HG03025 (cell line): Measurements from ENCODE around the gene MEFV.
A peak's percentile ranks its signal among the peaks of the same experiment; 100 is the strongest.

Source experiments
- ATAC-seq: cut with Tn5 transposase; IDR thresholded peaks from one replicate; pipeline ENCODE4 v1.9.1; 2021; ENCODE audit warnings: mild to moderate bottlenecking, moderate library complexity; ENCODE audit not compliant: unreplicated experiment, low FRiP score

The MEFV gene

DNA sequence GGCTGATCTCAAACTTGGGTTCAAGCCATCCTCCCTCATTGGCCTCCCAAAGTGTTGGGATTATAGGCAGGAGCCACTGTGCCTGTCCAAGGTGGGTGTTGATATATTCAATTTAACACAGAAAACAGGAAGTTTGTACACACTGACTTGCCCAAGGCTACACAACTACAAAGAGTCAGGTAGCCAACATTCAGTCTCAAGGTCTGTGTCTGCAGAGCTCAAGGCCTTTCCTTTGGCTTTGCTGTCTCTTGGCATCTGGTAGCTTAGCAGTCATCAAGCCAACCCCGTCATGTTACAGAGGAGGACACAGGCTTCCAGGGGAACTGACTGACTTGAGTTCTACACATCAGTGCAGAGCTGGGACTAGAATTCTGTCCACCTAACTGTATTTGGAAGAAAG lies 11.9 kb upstream of the MEFV start:
- ATAC-seq: no peak

DNA sequence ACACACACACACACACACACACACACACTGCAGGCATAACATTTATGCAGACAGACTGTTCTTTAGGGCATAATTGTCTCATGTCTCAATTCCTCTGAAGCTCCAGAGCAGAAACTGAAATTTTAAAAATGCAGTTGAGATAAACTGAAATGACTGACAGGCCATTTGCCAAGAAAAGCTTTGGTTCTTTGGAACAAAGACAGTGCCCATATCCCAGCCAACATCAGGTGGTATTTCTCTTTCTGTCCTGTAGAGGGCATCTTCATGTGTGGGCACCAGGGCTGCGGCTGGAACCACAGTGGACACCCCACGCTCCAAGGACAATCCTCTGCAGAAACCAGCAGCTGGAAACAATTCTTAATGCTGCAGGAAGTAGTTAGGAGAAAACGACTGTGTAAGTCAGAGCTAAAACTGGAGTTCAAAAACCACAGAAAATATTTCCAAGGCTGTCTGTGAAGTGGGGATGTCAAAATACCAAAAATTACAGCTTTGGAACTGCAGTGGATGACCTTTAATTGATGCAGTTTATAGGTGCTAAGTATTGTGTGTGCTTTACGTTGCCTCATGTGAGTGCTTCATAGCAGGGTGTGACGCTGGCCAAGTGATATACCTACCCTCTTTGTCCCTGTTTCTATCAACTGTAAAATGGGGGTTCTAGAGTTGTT lies 10.6 kb upstream of the MEFV start:
- no peak for ATAC-seq

DNA sequence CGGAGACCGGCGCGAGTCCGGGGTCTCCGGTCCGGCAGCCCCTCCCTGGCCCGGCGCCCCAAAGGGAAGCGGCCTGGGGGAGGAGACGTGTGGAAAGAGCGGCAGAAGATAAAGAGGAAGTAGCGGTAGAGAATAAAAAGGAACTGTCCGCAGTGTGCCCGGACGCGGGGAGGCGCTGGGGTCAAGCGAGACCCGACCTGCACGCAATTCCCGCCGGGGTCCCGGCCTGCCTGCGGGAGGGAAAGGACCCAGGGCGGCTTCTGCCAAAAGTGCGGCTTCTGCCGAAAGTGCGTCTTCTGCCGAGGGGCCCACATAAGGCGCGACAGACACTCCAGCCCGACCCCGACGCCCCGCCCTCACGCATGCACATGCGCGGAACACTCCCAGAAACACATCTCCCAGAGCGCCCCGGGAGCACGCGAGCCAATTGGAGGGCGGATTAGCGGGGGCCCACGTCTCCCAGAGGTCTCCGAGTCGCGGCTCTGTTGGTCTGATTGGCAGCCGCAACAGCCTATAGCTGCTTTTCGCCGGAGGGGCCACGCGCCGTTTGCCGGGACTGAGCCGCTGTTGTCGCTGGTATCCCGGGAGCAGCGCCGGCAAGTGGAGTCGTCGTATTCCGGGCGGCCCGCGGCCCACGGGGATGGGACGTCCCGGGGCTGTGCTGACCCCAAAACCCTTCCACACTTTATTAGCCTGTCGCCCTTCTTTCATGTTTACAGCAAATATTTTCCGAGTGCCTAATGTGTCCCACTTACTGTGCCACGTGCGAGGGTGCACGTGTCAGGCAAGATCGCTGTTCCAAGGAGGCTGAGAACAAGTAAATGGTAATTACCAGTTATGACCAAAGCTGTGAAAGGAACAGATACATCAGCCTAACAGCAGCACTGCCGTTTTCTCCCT lies 8.0 kb upstream of the MEFV start:
- ATAC-seq: peak; percentile 65

DNA sequence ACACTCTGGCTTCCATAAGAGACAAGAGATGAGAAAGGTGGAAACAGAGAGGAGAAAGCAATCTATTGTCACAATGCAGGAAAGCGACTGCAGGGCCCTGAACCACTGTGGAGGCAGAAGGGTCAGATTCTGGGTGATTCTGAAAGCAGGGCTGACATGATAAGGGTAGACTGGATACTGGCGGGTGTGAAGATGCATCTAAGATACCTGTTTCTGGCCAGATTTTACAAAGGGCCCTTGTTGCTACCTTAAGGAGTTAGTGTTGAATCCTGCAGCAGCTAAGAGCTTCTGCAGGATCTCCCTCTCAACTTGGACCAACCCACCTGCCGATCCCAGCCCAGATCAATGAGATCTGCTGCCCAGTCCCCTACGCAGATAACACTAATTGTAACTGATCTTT lies 6.1 kb upstream of the MEFV start:
- no peak for ATAC-seq

DNA sequence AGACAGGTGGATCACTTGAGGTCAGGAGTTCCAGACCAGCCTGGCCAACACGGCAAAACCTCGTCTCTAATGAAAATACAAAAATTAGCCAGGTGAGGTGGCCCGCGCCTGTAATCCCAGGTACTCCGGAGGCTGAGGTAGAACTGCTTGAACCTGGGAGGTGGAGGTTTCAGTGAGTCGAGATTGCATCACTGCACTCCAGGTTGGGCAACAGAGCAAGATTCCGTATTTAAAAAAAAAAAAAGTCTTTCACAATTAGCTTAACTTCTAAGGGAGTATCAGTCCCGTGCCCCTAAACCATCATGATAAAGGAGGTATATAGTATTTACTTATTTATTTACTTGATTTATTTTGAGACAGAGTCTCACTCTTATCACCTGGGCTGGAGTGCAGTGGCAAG lies 3.4 kb upstream of the MEFV start:
- ATAC-seq: no peak

DNA sequence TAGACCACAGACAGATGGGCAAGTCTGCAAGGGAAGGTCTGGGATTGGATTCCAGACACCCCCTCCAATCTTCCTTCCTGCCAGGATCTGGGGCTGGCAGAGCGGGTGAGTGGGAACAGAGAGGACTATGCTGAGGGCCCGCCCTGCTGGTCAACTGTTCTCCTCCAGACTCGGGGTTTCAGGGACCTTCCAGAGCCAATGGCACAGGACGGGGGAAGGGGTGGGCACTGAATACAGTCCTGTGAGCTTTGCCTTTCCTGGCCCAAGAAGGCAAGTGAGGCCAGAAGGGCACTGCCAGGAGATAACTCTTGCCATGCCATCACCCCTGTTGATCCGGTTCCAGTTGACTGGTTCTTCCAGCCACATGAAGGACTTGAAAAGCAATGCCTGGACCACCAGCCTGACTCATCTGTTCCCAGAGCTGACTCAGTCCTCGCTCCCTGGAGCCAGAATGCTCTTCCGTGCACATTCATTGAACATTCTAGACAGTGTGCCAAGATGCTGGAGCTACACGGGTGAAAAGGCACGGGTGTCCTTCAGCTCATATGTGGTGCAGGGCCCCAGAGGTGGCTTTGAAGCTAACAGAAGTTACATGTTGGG lies 533 bp upstream of the MEFV start:
- no peak for ATAC-seq

DNA sequence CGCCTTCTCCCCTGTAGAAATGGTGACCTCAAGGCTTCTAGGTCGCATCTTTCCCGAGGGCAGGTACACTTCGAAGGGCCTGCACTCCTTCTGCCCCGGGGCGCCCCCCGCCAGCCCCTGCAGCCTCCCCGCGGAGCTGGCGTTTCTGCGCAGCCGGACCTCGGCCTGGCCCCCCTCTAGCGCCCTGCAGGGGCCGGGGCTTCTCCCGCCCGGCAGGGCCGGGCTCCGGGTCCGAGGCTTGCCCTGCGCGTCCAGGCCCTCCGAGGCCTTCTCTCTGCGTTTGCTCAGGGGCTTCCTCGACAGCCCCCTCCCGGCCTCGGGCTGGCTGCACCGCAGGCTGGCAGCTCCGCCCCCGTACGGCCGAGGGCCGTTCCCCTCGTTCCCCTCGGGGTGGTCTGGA lies 2.1 kb downstream of the MEFV start:
- ATAC-seq: no peak

DNA sequence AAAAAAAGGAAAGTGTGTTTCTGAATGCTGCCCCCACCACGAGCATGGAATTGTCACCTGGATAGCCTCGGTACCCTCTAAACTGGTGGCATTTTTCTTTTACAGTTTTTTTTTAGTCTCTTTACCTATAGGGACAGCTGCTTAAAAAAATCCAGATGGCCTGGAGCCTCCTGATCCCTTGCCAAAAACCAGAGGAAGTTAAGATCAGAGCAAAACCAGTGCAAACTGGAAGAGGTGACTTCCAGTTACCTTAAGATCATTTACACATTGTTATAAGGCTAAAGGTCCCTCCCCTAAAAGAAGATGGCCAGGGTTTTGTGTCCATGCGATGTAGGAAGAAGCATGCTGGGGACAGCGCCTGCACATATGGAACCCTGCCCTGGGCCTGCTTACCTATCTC lies 3.5 kb downstream of the MEFV start:
- no peak for ATAC-seq

DNA sequence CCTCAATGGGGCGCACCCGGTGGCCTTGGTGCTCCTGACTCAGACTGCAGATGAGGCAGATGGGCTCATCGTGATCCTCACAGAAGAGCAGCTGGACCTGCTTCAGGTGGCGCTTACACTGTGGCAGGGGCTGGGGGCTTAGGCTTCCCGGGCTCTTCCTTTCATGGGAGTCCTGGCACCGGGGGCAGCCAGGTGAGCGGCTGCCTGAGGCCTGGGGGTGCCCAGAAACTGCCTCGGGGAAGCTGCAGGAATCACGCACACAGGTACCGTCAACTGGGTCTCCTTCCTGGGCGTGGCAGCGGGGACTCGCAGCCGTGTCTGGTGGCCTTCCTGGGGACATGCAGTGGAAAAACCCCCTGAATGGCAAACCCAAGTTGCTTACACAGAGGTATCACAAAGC lies 7.0 kb downstream of the MEFV start:
- ATAC-seq: no peak

DNA sequence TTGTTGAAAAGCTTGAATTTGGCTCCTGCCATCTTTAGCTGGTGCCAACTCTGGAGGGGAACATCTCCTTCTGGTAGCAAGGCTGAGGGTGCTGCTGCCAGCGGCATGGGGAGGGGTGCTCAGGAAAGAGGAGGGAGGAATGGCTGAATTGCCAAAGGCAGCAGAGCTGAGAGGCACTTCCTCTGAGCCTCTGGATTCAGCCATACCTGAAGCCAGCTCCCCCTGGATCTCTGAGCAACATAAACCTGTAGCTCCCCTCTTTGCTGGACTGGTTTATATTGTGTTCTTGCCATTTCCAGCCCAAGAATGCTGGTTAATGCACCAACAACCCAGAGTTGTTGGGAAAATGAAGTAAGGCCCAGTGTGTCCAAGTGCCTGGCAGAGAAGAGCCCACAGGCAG lies 7.4 kb downstream of the MEFV start:
- ATAC-seq: no peak

DNA sequence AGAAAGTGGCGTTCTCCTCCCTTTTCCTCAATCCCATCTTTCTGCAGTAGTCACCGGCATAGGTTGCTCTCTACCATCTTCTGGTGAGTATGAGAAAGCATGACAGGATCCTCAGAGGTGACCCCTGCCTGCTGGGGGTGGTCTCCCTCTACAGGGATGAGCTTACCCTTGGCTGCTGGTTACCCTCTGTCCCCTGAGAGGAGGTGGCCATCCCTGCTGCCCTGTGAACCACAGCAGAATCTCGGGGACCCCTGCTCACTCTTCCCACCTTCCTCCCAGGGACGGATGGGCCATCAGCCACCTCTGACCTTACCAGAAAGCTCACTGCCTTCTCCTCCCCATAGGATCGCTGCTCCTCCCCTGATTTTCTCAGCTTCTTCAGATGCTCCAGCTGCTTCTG lies 7.8 kb downstream of the MEFV start:
- no peak for ATAC-seq

DNA sequence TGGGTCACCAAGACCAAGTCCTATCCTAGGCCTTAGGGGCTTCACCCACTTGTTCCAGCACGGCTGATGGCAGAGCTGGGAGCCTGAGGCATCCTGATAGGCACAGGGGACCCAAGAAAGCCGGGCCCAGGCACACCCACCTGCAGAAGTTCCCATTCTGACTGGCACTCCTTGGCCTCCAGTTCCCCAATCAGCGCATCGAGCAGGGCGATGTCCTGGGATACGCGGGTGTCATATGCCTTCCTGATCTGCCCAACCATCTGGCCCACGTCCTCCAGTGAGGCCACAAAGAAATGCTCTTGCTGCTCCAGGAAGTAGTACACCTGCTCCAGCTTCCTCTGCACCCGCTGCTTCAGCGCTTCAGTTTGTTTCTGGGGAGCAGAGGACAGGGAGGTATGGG lies 9.6 kb downstream of the MEFV start:
- no peak for ATAC-seq

DNA sequence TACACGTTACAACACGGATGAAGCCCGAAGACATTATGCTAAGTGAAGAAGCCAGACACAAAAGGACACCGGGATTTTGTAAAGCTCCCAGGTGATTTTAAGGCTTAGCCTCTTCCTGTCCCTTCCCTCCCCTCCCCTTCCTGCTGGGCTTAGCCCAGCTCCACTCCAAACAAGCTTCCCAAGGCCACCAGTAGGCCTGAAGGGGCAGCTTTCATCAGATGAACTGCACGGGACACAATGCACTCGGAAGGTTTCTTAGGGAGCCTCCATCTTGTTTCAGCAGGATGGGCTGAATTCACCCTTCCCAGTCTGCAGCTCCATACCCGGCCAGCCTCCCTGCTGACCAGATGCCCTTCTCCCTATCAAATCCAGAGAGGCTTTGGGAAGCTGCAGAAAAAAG lies 10.4 kb downstream of the MEFV start:
- ATAC-seq: no peak

DNA sequence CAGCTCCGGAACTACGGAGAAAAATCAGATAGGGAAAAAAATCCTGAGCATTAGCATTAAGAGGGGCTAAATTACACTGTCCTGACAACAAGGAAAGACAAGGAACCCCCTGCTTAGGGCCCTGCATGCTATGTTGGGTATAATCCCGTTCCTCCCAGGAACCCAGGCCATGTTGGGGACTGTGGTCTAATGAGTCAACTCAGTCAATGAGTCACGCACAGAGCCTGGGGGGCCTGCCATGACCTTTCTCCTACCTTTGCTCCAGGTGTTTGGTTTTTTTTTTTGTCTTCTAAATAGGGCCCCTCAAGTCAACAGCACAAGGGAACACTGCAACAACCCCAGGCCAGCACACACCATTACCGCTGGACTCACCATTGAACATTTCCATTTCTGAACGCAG lies 12.6 kb downstream of the MEFV start:
- no peak for ATAC-seq

DNA sequence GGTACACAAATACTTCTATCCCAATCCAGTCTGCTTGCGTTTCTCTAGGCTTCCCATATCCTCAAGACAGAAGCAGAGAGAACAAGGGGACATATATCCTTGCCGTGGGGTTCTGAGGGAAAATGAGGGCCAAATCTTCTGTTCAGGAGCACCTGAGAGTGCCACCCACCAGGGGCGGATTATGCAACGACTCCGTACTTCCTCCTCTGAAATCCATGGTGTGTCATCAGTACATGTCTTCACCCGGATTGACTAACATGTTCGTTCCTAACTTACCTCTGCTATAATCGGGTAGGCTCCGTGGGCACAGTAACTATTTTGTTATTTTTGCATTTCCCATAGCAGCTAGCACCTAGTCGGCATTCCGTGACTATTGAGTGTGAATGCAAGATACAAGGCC lies 13.7 kb downstream of the MEFV start:
- no peak for ATAC-seq

DNA sequence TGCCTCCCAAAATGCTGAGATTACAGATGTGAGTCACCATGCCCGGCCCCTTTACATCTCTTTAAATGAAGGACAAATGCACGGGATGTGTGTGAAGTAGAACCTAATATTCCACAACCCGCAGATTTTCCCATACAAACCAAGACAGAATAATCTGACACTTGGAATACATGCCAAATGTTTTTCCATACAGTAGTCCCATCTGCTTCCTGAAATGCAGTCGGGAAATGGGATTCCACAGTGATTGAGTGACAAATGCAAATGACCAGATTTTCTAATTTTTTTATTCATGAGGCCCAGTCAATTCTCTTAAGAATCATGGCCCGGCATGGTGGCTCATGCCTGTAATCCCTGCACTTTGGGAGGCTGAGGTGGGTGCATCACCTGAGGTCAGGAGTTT lies 14.7 kb downstream of the MEFV start:
- no peak for ATAC-seq

DNA sequence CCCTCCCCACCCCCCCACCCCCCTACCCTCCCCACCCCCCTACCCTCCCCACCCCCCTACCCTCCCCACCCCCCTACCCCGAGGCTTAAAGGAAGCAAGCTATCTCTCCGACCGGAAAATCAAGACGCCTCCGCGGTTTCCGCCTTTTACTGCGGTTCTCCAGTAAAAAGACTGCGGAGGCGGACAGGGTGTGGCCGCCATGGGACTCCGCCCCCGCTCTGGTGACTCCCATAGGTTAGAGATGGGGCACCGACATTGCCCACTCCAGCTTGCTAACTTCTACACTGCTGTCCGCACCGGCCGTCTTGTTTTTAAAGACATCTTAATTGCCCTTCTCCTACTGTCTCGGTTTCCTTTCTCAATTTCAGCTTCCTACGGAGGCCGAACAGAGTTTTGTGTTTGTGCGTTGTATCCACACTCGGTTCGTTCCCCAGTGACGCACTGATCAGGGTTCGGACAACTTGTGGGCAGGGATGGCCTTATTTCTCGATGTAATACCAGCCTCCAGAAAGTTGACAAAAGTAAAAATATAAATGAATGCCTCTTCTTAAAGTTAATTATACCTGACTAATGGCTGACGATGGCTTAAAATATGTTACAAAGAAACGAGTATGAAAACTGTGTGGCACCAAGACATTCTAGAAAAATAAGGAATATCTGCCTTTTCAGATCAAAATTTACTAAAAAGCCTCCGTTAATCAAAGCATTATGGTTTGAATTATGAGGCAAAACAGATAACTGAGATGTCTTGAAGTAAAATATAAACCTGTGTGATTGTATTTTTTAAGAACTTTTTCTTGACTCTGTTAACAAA lies 20.4 kb downstream of the MEFV start:
- ATAC-seq: no peak

DNA sequence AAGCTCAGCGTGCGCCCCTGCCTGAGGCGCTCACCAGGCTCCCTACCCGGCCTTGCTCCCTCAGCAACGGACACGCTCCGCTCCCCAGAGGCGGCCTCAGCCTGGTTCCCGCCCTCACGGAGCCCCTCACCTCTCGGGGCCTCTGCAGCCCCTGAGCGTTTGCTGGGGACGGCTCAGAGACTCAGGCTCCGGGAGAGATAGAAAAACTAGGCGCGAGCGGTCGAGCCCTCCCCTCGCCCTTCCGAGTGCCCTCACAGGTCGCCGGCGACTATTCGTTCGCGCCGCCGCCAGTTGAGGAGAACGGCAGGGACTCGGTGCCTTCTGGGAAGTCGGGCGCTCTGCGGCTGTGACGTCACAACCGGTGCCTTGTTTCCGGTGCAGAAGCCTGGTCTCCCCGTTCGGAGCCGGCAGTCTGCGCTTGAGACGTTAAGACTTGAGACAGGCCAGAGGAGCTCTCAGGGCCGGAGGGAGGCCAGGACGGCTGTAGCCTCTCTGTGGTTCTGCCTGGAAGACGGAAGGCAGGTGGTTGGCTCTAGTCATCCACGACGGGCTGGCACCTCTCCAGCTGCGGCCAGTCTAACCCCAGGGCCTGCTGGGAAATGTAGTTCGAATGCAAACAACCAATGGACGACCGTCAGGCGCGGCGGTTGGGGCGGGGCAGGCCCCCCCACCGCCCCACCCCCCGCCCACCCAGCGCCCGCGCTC lies 21.4 kb downstream of the MEFV start, which contains the start of gene ZNF200:
Gene ZNF200 (minus strand): TSS at position 302 of the 705 bp plus-strand sequence. CDS start 1,403 bp downstream, outside the sequence.
- peak; percentile 90 for ATAC-seq

DNA sequence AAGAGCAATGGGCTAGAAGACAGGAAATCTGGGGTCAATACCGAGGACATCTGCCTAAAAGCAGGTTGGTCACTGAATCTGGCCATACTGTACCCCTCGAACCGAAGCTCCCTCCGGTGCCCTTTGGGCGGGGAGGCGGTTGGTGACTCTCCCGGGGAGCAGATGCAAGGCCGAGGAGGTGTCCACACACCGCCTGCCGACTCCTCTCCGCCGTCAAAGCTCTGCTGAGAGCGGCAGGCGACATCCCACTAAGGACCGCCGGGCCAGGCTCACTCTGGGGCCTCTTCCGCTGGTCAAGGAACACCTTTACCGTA lies 21.9 kb downstream of the MEFV start:
- no peak for ATAC-seq

DNA sequence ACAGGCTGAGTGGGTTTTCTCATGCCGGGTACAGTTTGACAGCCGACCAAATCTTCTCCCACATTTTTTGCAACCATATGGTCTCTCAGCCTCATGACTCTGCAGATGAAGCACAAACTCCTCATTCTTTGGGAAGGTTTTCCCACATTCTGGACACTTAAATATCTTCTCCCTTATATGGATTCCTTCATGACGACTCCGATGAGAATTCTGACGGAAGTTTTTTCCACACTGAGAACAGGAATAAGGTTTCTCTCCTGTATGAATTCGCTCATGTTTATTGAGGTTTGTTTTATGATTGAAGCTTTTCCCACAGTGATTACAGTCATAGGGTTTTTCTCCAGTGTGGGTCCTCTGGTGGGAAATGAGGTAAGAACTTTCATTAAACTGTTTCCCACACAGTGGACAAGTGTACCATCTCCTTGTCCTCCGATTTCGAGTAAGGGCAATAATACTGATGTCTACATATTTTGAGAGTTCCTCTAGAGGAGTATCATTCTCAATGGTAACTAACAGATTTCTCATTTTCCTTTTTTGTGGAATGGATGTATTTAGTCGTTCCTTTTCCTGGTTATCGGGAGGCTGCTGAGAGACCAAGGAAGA lies 32.4 kb downstream of the MEFV start:
- no peak for ATAC-seq
